ENCODE data around the gene TMEM165. TPM values are rescaled to one million over a fixed set of nuclear protein-coding genes. Genes with fewer than 3 reads are reported as not detected.
"Not testable (repeated sequence)": the region's sequence is repeated elsewhere in the genome, so short reads cannot be mapped to it uniquely, and the experiment has no call there.

The TMEM165 gene
- total RNA-seq, 1 experiment from 2014 or later, result 165 TPM

- DNase-seq; H3K4me3 ChIP-seq (ENCODE audit: low read length); H3K36me3 ChIP-seq (ENCODE audit: insufficient read depth, low read length); H3K9me2 ChIP-seq (replicated peaks; ENCODE audit: insufficient read depth, low read length); H2AFZ ChIP-seq (ENCODE audit: low read length); H3K27me3 ChIP-seq (ENCODE audit: low read length); H3K4me2 ChIP-seq (ENCODE audit: low read depth, low read length, poor library complexity, severe bottlenecking); H4K20me1 ChIP-seq (ENCODE audit: insufficient read depth, low read depth, low read length); H3K9ac ChIP-seq (ENCODE audit: low read length); H3K79me2 ChIP-seq (ENCODE audit: low read length); H3K27ac ChIP-seq (ENCODE audit: low read length); H3K9me3 ChIP-seq (ENCODE audit: low read length): not testable (repeated sequence)
- H3K4me1 ChIP-seq (ENCODE audit: low read length), result peaks cover 14% of the 10 kb centered on the region
Observed at GRCh38 chr4:55362938-55363337, 32.8 kb upstream of the TMEM165 start.

GRCh38 chr4:55363691-55364351 lies 31.9 kb upstream of the TMEM165 start:
- 0 out of 2 replicates have a peak, but pooled peaks cover 4% of the 10 kb centered on the region for H3K36me3 ChIP-seq (ENCODE audit: insufficient read depth, low read length)
- no peak for DNase-seq
- no peaks in the 10 kb centered on the region for H3K9me3 ChIP-seq (ENCODE audit: low read length)
- no peak overlapping the region for H3K27ac ChIP-seq (ENCODE audit: low read length)
- H3K79me2 ChIP-seq (ENCODE audit: low read length), result no peaks in the 10 kb centered on the region
- H3K4me2 ChIP-seq (ENCODE audit: low read depth, low read length, poor library complexity, severe bottlenecking), result no peak overlapping the region
- no peak overlapping the region for H3K4me3 ChIP-seq (ENCODE audit: low read length)
- H3K9me2 ChIP-seq (replicated peaks; ENCODE audit: insufficient read depth, low read length), result no peaks in the 10 kb centered on the region
- H2AFZ ChIP-seq (ENCODE audit: low read length), result no peak overlapping the region
- H3K27me3 ChIP-seq (ENCODE audit: low read length), result no peaks in the 10 kb centered on the region
- no peaks in the 10 kb centered on the region for H4K20me1 ChIP-seq (ENCODE audit: insufficient read depth, low read depth, low read length)
- peaks cover 7% of the 10 kb centered on the region for H3K4me1 ChIP-seq (ENCODE audit: low read length)
- H3K9ac ChIP-seq (ENCODE audit: low read length), result no peak overlapping the region

GRCh38 chr4:55364691-55365344 lies 30.9 kb upstream of the TMEM165 start:
- Histone ChIP-seq H4K20me1 (ENCODE audit: insufficient read depth, low read depth, low read length) (no peaks in the 10 kb centered on the region), H3K9me3 (ENCODE audit: low read length) (no peaks in the 10 kb centered on the region), H3K4me1 (ENCODE audit: low read length) (no peaks in the 10 kb centered on the region; the same call in 1 of the 2 replicates), H3K27me3 (ENCODE audit: low read length) (no peaks in the 10 kb centered on the region), H3K4me2 (ENCODE audit: low read depth, low read length, poor library complexity, severe bottlenecking) (no peak overlapping the region), H3K9me2 (replicated peaks; ENCODE audit: insufficient read depth, low read length) (no peaks in the 10 kb centered on the region), H3K27ac (ENCODE audit: low read length) (no peak overlapping the region), H3K79me2 (ENCODE audit: low read length) (no peaks in the 10 kb centered on the region), H2AFZ (ENCODE audit: low read length) (no peak overlapping the region), H3K9ac (ENCODE audit: low read length) (no peak overlapping the region), H3K36me3 (ENCODE audit: insufficient read depth, low read length) (peaks cover 4% of the 10 kb centered on the region; the same call in 1 of the 2 replicates), H3K4me3 (ENCODE audit: low read length) (no peak overlapping the region)
- no peak for DNase-seq

DNA sequence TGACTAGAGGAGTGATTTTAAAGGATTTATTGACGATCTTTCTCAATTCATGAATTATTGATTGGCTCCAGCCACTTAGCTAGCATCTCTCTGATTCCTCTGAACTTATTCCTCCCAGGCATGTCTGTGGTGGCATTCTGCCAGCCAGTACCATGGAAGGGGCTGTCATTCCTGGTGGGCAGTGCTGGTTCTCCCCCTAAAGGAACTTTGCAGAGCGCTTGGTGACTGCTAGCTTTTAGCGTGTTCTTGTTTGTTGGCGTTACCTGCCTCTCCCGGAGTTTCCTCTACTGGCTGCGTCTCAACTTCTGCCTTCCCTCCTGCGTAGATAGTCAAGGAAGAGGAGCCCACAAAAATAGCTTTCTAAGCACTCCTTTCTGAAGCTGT lies 30.4 kb upstream of the TMEM165 start:
- no peaks in the 10 kb centered on the region for H4K20me1 ChIP-seq (ENCODE audit: insufficient read depth, low read depth, low read length)
- no peaks in the 10 kb centered on the region for H3K27me3 ChIP-seq (ENCODE audit: low read length)
- H3K36me3 ChIP-seq (ENCODE audit: insufficient read depth, low read length), result peaks cover 4% of the 10 kb centered on the region; the same call in 1 of the 2 replicates
- H2AFZ ChIP-seq (ENCODE audit: low read length), result no peak overlapping the region
- H3K4me1 ChIP-seq (ENCODE audit: low read length), result no peaks in the 10 kb centered on the region; the same call in 1 of the 2 replicates
- no peak overlapping the region for H3K9ac ChIP-seq (ENCODE audit: low read length)
- no peak overlapping the region for H3K4me2 ChIP-seq (ENCODE audit: low read depth, low read length, poor library complexity, severe bottlenecking)
- H3K4me3 ChIP-seq (ENCODE audit: low read length), result no peak overlapping the region
- no peaks in the 10 kb centered on the region for H3K9me3 ChIP-seq (ENCODE audit: low read length)
- no peaks in the 10 kb centered on the region for H3K79me2 ChIP-seq (ENCODE audit: low read length)
- no peak for DNase-seq
- no peaks in the 10 kb centered on the region for H3K9me2 ChIP-seq (replicated peaks; ENCODE audit: insufficient read depth, low read length)
- no peak overlapping the region for H3K27ac ChIP-seq (ENCODE audit: low read length)

DNA sequence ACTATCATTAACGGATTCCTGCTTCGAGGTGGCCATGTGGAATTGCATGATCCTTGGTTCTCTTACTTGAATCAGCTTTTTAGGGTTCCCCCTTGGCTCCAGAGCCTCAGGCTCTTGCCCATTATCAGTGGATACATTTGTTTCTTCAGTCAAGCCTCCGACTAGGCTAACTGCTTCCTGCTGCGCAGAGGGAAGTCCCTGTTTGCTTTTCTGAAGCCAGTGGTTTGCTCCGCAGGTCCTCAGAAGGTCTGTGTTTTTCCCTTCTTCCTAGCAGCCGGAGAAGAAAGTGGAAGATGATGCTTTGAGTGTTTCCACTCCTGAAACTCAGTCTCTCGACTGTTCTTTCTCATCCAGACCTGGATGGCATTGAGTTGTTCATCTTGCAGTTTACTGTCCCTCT lies 29.1 kb upstream of the TMEM165 start:
- H3K9me3 ChIP-seq (ENCODE audit: low read length), result no peaks in the 10 kb centered on the region
- DNase-seq, result no peak
- no peaks in the 10 kb centered on the region for H3K9me2 ChIP-seq (replicated peaks; ENCODE audit: insufficient read depth, low read length)
- no peak overlapping the region for H2AFZ ChIP-seq (ENCODE audit: low read length)
- peaks cover 4% of the 10 kb centered on the region; the same call in 1 of the 2 replicates for H3K36me3 ChIP-seq (ENCODE audit: insufficient read depth, low read length)
- H3K79me2 ChIP-seq (ENCODE audit: low read length), result no peaks in the 10 kb centered on the region
- no peaks in the 10 kb centered on the region for H3K27me3 ChIP-seq (ENCODE audit: low read length)
- H4K20me1 ChIP-seq (ENCODE audit: insufficient read depth, low read depth, low read length), result no peaks in the 10 kb centered on the region
- no peak overlapping the region for H3K4me2 ChIP-seq (ENCODE audit: low read depth, low read length, poor library complexity, severe bottlenecking)
- H3K9ac ChIP-seq (ENCODE audit: low read length), result no peak overlapping the region
- no peak overlapping the region for H3K27ac ChIP-seq (ENCODE audit: low read length)
- no peaks in the 10 kb centered on the region; the same call in 1 of the 2 replicates for H3K4me1 ChIP-seq (ENCODE audit: low read length)
- no peak overlapping the region for H3K4me3 ChIP-seq (ENCODE audit: low read length)

GRCh38 chr4:55367084-55367722 lies 28.6 kb upstream of the TMEM165 start:
- Histone ChIP-seq H3K4me2 (ENCODE audit: low read depth, low read length, poor library complexity, severe bottlenecking) (no peak overlapping the region), H3K4me1 (ENCODE audit: low read length) (no peaks in the 10 kb centered on the region; the same call in 1 of the 2 replicates), H3K9ac (ENCODE audit: low read length) (no peak overlapping the region), H3K27me3 (ENCODE audit: low read length) (no peaks in the 10 kb centered on the region), H3K9me2 (replicated peaks; ENCODE audit: insufficient read depth, low read length) (no peaks in the 10 kb centered on the region), H3K36me3 (ENCODE audit: insufficient read depth, low read length) (peaks cover 4% of the 10 kb centered on the region; the same call in 1 of the 2 replicates), H3K27ac (ENCODE audit: low read length) (no peak overlapping the region), H2AFZ (ENCODE audit: low read length) (no peak overlapping the region), H4K20me1 (ENCODE audit: insufficient read depth, low read depth, low read length) (no peaks in the 10 kb centered on the region), H3K4me3 (ENCODE audit: low read length) (no peak overlapping the region), H3K9me3 (ENCODE audit: low read length) (no peaks in the 10 kb centered on the region), H3K79me2 (ENCODE audit: low read length) (no peaks in the 10 kb centered on the region)
- DNase-seq, result no peak

DNA sequence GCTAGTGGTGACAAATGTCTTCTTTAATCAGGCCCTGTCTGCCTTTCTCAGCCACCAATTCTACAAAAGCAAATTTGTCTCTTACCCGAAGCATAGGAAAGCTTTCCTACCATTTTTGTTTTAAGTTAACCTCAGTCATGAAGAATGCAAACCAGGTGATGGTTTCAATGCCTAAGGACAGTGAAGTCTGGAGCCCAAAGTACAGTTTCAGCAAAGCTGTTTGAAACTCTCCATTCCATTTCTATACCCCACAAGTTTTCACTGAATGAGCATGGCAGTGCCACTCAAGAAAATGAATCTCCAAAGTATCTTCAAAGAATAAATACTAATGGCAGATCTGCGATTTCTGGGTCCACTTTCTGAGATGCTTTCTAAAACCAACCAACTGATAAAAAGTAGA lies 25.8 kb upstream of the TMEM165 start:
- no peak for DNase-seq
- Histone ChIP-seq H3K9me3 (ENCODE audit: low read length) (no peaks in the 10 kb centered on the region), H3K27me3 (ENCODE audit: low read length) (no peaks in the 10 kb centered on the region), H3K9ac (ENCODE audit: low read length) (no peak overlapping the region), H3K9me2 (replicated peaks; ENCODE audit: insufficient read depth, low read length) (no peaks in the 10 kb centered on the region), H3K36me3 (ENCODE audit: insufficient read depth, low read length) (peaks cover 4% of the 10 kb centered on the region; the same call in 1 of the 2 replicates), H3K4me2 (ENCODE audit: low read depth, low read length, poor library complexity, severe bottlenecking) (no peak overlapping the region), H3K27ac (ENCODE audit: low read length) (no peak overlapping the region), H3K79me2 (ENCODE audit: low read length) (no peaks in the 10 kb centered on the region), H4K20me1 (ENCODE audit: insufficient read depth, low read depth, low read length) (no peaks in the 10 kb centered on the region), H2AFZ (ENCODE audit: low read length) (no peak overlapping the region), H3K4me1 (ENCODE audit: low read length) (no peaks in the 10 kb centered on the region), H3K4me3 (ENCODE audit: low read length) (no peak overlapping the region)

GRCh38 chr4:55372259-55372658 lies 23.5 kb upstream of the TMEM165 start:
- no peak overlapping the region for H3K4me2 ChIP-seq (ENCODE audit: low read depth, low read length, poor library complexity, severe bottlenecking)
- H3K9me3 ChIP-seq (ENCODE audit: low read length), result no peaks in the 10 kb centered on the region
- no peak overlapping the region for H3K4me3 ChIP-seq (ENCODE audit: low read length)
- H3K9me2 ChIP-seq (replicated peaks; ENCODE audit: insufficient read depth, low read length), result no peaks in the 10 kb centered on the region
- no peak overlapping the region for H3K9ac ChIP-seq (ENCODE audit: low read length)
- peaks cover 4% of the 10 kb centered on the region; the same call in 1 of the 2 replicates for H3K36me3 ChIP-seq (ENCODE audit: insufficient read depth, low read length)
- no peak overlapping the region for H3K27ac ChIP-seq (ENCODE audit: low read length)
- H4K20me1 ChIP-seq (ENCODE audit: insufficient read depth, low read depth, low read length), result no peaks in the 10 kb centered on the region
- H2AFZ ChIP-seq (ENCODE audit: low read length), result no peak overlapping the region
- no peaks in the 10 kb centered on the region for H3K27me3 ChIP-seq (ENCODE audit: low read length)
- no peaks in the 10 kb centered on the region for H3K4me1 ChIP-seq (ENCODE audit: low read length)
- DNase-seq, result no peak
- no peaks in the 10 kb centered on the region for H3K79me2 ChIP-seq (ENCODE audit: low read length)
